Activated naive CD8-positive, alpha-beta T cell treated with anti-CD3 and anti-CD28 coated beads, Interleukin-2, amount 50 U/mL, for 24 hours (primary cell): ENCODE measurements around the gene ZMYM1.
"Not testable (repeated sequence)": the region's sequence is repeated elsewhere in the genome, so short reads cannot be mapped to it uniquely, and the experiment has no call there.

Experiments used
- ATAC-seq: fragments of 150-1000 bp; cut with Tn5 transposase; one replicate; pipeline ENCODE4 v1.10.0; 2021
- DNase-seq: peaks from one replicate; pipeline ENCODE4 v3.0.0; 2021
- H3K27ac Mint-ChIP-seq: one replicate; pipeline ENCODE4 v1.8.0; 2021; ENCODE audit warnings: mild to moderate bottlenecking, mixed read lengths
- H3K27me3 Mint-ChIP-seq: one replicate; pipeline ENCODE4 v1.8.0; 2021; ENCODE audit warnings: mixed read lengths
- H3K36me3 Mint-ChIP-seq: one replicate; pipeline ENCODE4 v1.8.0; 2021; ENCODE audit warnings: low read depth, mixed read lengths
- H3K4me1 Mint-ChIP-seq: one replicate; pipeline ENCODE4 v1.8.0; 2021; ENCODE audit warnings: mixed read lengths
- H3K4me3 Mint-ChIP-seq: one replicate; pipeline ENCODE4 v1.8.0; 2021; ENCODE audit warnings: mild to moderate bottlenecking, moderate library complexity, mixed read lengths
- H3K9me3 Mint-ChIP-seq: one replicate; pipeline ENCODE4 v1.8.0; 2021; ENCODE audit warnings: mixed read lengths

Gene ZMYM1

DNA sequence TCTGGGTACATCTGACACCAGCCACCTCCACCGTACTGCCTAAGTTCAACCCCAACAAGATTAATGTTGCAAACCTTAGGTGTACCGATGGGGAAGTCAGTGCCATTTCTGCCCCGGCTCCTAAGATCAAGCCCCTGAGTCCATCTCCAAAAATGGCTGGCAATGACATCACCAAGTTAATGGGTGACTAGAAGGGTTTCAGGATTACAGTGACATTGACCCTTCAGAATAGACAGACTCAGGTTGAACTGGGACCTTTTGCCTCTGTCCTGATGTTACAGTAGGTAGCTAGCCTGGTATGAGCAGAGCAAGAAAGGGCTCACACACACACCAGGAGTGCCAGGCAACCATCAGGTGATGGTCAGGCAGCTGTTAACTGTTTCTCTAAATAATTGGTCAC, 25.8 kb upstream of the ZMYM1 start:
- no peak overlapping the region for H3K27ac Mint-ChIP-seq
- no peaks in the 10 kb centered on the region for H3K36me3 Mint-ChIP-seq
- DNase-seq (no peak), ATAC-seq (no peak)
- H3K4me1 Mint-ChIP-seq: no peaks in the 10 kb centered on the region
- no peaks in the 10 kb centered on the region for H3K9me3 Mint-ChIP-seq
- H3K27me3 Mint-ChIP-seq: peaks cover 14% of the 10 kb centered on the region
- H3K4me3 Mint-ChIP-seq: no peak overlapping the region

DNA sequence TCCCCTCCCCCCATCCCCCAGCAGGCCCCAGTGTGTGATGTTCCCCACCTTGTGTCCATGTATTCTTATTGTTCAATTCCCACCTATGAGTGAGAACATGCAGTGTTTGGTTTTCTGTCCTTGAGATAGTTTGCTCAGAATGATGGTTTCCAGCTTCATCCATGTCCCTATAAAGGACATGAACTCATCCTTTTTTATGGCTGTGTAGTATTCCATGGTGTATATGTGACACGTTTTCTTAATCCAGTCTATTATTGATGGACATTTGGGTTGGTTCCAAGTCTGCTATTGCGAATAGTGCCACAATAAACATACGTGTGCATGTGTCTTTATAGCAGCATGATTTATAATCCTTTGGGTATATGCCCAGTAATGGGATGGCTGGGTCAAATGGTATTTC, 24.9 kb upstream of the ZMYM1 start:
- not testable (repeated sequence) for H3K36me3 Mint-ChIP-seq, ATAC-seq, H3K4me1 Mint-ChIP-seq, DNase-seq, H3K27ac Mint-ChIP-seq, H3K9me3 Mint-ChIP-seq, H3K4me3 Mint-ChIP-seq
- H3K27me3 Mint-ChIP-seq: peaks cover 16% of the 10 kb centered on the region

DNA sequence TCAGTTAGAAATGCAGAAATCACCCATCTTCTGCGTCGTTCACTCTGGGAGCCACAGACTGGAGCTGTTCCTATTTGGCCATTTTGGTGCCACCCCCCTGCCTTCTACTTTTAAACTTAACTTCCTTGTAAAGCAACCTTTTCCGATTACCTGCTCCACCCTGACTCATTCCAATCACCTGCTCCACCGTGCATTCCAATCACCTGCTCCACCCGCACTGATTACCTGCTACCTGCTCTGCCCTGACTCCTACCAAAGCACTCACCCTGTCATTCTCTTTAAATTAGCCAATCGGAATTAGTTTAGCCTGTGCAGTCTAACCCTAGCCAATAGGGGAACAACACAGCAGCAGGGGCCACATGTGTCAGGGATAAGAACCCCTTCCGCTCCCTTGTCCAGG, 20.9 kb upstream of the ZMYM1 start:
- H3K36me3 Mint-ChIP-seq, ATAC-seq, H3K4me1 Mint-ChIP-seq, H3K9me3 Mint-ChIP-seq, H3K27ac Mint-ChIP-seq, DNase-seq, H3K4me3 Mint-ChIP-seq: not testable (repeated sequence)
- peaks cover 10% of the 10 kb centered on the region for H3K27me3 Mint-ChIP-seq

DNA sequence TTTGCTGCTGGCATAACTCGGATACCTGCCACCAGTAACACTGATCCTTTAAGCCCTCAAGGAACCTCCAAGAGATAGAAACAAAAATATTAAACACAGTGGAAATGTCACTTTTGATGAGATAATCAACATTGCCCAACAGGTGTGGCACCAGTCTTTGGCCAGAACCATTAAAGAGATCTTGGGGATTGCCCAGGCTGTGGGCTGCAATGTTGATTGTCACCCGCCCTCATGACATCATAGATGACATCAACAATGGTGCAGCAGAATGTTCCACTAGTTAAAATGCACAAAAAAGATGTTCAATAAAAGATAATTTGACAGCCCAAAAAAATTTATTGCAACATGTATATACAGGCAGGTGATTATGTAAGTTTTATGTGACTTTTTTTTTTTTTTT, 20.2 kb upstream of the ZMYM1 start:
- Mint-ChIP-seq H3K36me3 (no peaks in the 10 kb centered on the region), H3K4me3 (no peak overlapping the region), H3K27ac (no peak overlapping the region), H3K27me3 (peaks cover 10% of the 10 kb centered on the region), H3K9me3 (no peaks in the 10 kb centered on the region), H3K4me1 (no peaks in the 10 kb centered on the region)
- ATAC-seq (no peak), DNase-seq (no peak)

DNA sequence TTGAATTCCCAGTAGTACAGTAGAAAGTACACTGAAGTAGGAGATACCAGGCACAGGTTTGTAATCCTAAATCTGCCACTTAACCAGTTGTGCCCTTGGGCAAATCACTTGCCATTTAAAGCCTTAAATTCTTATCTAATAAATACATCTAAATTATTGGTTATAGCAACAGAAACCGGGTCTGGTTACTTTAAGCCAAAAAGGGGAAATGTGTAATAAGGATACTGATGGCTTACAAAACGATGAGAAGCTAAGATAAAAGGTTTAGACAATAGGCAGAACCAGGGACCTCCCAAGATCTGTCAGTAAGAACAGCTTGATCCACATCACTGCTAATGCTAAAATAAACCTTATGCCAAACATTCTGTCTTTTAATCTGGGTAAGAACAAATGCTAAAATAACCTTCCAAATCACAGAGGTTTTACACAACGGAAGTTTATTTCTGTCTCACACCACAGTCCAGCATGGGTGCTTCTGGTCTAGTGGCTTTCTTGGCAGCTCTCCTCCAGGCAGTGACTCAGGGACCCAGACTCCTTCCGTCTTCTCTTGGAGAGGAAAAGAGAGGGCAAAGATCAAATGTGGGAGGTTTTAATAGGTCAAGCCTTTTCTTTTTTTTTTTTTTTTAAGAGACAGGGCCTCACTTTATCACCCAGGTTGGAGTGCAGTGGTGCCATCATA, 16.5 kb upstream of the ZMYM1 start:
- Mint-ChIP-seq H3K9me3 (no peaks in the 10 kb centered on the region), H3K36me3 (no peaks in the 10 kb centered on the region), H3K27ac (no peak overlapping the region), H3K27me3 (peaks cover 6% of the 10 kb centered on the region), H3K4me3 (no peak overlapping the region), H3K4me1 (no peaks in the 10 kb centered on the region)
- DNase-seq: no peak
- ATAC-seq: no peak

DNA sequence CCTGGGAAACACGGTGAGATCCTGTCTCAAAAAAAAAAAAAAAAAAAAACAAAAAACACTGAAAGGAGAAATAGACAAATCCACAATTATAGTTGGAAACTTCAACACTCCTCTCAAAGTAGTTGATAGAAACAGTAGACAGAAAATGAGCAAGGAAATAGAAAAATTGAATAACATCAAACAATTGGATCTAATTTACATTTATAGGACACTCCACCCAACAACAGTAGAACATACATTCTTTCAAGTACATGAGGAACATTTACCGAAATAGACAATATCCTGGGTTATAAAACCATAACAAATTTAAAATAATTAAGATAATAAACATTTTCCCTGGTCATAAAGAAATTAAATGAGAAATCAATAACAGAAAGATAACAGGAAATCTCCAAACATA, 14.9 kb upstream of the ZMYM1 start:
- H3K27ac Mint-ChIP-seq: no peak overlapping the region
- H3K4me1 Mint-ChIP-seq: no peaks in the 10 kb centered on the region
- no peaks in the 10 kb centered on the region for H3K9me3 Mint-ChIP-seq
- ATAC-seq (no peak), DNase-seq (no peak)
- no peaks in the 10 kb centered on the region for H3K36me3 Mint-ChIP-seq
- peaks cover 2% of the 10 kb centered on the region for H3K27me3 Mint-ChIP-seq
- H3K4me3 Mint-ChIP-seq: no peak overlapping the region

DNA sequence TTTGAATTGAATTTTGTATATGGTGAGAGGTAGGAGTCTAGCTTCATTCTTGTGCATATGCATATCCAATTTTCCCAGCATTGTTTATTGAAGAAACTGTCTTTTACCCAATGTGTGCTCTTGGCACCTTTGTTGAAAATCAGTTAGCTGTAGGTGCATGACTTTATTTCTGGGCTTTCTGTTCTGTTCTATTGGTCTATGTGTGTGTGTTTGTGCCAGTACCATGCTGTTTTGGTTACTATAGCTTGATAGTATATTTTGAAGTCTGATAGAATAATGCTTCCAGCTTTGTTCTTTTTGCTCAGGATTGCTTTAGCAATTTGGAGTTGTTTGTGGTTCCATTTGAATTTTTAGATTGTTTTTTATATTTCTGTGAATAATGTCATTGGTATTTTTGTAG, 9.4 kb upstream of the ZMYM1 start:
- Mint-ChIP-seq H3K9me3 (no peaks in the 10 kb centered on the region), H3K4me3 (no peak overlapping the region), H3K27me3 (peaks cover 5% of the 10 kb centered on the region), H3K27ac (no peak overlapping the region), H3K4me1 (no peaks in the 10 kb centered on the region), H3K36me3 (no peaks in the 10 kb centered on the region)
- DNase-seq: no peak
- no peak for ATAC-seq

DNA sequence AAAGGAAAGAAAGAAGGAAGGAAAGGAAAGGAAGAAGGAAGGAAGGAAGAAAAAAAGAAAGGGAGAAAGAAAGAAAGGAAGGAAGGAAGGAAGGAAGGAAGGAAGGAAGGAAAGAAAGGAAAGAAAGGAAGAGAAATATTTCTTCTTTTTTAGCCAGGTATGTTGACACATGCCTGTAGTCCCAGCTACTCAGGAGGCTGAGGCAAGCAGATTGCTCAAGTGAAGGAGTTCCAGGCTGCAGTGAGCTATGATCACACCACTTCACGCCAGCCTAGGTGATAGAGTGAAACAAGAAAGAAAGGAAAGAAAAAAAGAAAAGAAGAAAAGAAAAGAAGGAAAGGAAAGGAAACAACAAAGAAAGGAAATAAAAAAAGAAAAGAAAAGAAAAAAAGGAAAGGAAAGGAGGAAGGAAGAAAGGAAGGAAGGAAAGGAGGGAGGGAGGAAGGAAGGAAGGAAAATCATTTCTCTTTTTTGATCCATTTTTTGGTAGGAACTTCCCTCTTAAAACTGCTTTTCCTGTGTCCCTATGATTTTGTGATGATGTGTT, 5.8 kb upstream of the ZMYM1 start:
- H3K27ac Mint-ChIP-seq: no peak overlapping the region
- H3K36me3 Mint-ChIP-seq: no peaks in the 10 kb centered on the region
- no peak for DNase-seq
- H3K4me1 Mint-ChIP-seq: peaks cover 3% of the 10 kb centered on the region
- H3K27me3 Mint-ChIP-seq: peaks cover 4% of the 10 kb centered on the region
- H3K9me3 Mint-ChIP-seq: no peaks in the 10 kb centered on the region
- no peak for ATAC-seq
- no peak overlapping the region for H3K4me3 Mint-ChIP-seq

DNA sequence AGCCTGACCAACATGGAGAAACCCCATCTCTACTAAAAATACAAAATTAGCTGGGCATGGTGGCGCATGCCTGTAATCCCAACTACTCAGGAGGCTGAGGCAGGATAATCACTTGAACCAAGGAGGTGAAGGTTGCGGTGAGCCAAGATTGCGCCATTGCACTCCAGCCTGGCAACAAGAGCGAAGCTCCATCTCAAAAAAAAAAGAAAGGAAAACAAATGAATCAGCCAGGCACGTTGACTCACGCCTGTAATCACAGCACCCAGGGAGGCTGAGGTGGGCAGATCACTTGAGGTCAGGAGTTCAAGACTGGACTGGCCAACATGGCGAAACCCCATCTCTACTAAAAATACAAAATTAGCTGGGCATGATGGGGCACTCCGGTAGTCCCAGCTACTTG, 2.8 kb upstream of the ZMYM1 start:
- DNase-seq, ATAC-seq, H3K27ac Mint-ChIP-seq, H3K27me3 Mint-ChIP-seq, H3K9me3 Mint-ChIP-seq, H3K36me3 Mint-ChIP-seq, H3K4me3 Mint-ChIP-seq: not testable (repeated sequence)
- H3K4me1 Mint-ChIP-seq: peaks cover 26% of the 10 kb centered on the region

DNA sequence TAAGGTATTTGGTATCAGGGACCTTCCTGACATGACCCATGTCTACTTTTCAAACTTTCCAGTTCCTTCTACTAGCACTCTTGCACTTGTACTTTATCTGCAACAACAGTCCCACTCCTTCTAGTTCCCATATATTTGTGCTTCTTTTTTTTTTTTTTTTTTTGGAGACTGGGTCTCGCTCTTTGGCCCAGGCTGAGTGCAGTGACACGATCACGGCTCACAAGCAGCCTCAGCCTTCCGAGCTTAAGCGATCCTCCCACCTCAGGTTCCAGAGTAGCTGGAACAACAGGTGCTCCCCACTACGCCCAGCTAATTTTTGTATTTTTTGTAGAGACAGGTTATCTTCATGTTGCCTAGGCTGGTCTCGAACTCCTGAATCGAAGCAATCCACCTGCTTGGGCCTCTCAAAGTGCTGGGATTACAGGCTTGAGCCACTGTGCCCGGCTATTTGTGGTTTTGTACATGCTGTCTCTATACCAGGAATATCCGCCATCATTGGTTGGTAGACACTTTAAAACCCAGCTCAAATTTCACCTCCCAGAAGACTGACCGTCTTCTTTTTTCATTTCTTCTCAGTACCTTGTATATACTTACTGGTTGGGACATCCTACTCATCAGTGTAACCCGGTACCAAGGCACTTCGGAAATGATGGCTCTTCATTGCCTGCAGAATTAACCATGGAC, 1.1 kb downstream of the ZMYM1 start:
- Mint-ChIP-seq H3K4me3 (peak overlapping the region; percentile 93), H3K4me1 (peaks cover 33% of the 10 kb centered on the region), H3K36me3 (no peaks in the 10 kb centered on the region), H3K27ac (peak overlapping the region; percentile 97), H3K27me3 (no peaks in the 10 kb centered on the region), H3K9me3 (no peaks in the 10 kb centered on the region)
- DNase-seq (no peak), ATAC-seq (no peak)

DNA sequence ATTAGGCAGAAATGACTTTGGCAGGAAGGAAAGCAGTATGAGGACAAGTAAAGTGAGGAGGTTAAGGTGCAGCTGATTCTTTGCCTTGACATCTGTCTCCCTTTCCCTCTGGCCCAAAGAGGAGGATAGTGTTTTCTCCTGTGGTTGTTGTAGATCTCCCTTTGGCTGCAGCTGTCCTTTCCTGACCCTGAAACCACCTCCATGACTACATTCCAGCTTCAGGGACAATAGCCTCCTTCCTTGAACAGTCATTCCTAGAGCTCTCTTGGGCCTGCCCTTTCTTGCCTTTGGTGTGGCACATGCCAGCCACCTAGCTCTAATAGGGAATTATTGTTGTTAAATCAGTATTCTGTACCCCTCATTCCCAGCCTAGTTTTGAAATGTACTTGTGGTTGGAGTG, 6.2 kb downstream of the ZMYM1 start:
- ATAC-seq (no peak), DNase-seq (no peak)
- peaks cover 24% of the 10 kb centered on the region for H3K4me1 Mint-ChIP-seq
- H3K27me3 Mint-ChIP-seq: no peaks in the 10 kb centered on the region
- no peaks in the 10 kb centered on the region for H3K36me3 Mint-ChIP-seq
- H3K4me3 Mint-ChIP-seq: no peak overlapping the region
- no peak overlapping the region for H3K27ac Mint-ChIP-seq
- no peaks in the 10 kb centered on the region for H3K9me3 Mint-ChIP-seq

DNA sequence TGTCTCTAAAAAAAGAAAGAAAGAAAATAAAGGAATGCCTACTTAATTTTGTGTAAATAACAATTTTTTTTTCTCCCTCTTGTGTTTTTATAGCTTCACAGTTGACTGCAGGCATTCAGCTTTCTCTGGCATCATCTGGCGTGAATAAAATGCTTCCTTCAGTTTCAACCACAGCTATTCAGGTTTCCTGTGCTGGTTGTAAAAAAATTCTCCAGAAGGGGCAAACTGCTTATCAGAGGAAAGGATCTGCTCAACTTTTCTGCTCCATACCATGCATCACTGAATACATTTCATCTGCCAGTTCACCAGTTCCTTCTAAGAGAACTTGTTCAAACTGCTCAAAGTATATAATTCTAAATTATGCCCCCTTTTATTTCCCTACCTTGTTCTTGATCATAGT, 18.0 kb downstream of the ZMYM1 start:
- H3K27me3 Mint-ChIP-seq: no peaks in the 10 kb centered on the region
- H3K4me1 Mint-ChIP-seq: peaks cover 3% of the 10 kb centered on the region
- H3K27ac Mint-ChIP-seq: no peak overlapping the region
- DNase-seq: no peak
- no peak for ATAC-seq
- H3K9me3 Mint-ChIP-seq: no peaks in the 10 kb centered on the region
- peaks cover 10% of the 10 kb centered on the region for H3K36me3 Mint-ChIP-seq
- H3K4me3 Mint-ChIP-seq: no peak overlapping the region

DNA sequence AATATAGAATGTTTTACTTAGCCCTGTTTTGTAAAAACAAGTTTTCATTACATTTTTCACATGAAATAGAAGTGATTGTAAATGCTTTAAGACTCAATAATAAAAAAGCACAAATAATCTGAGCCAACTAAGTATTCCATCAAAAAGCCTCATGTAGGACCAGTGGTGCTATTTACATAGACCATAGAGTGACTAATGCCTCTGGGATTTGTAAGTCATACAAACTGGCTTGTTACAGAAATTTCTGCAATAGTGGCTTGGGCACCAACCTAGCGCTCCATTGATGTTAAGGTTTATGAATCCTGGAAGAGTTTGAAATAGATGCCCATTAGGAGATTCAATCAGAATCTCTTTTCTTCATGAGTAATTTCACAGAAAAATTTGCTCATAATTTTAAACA, 31.9 kb downstream of the ZMYM1 start:
- H3K27ac Mint-ChIP-seq: no peak overlapping the region
- DNase-seq (no peak), ATAC-seq (no peak)
- peaks cover 5% of the 10 kb centered on the region for H3K36me3 Mint-ChIP-seq
- no peaks in the 10 kb centered on the region for H3K27me3 Mint-ChIP-seq
- peaks cover 8% of the 10 kb centered on the region for H3K4me1 Mint-ChIP-seq
- no peak overlapping the region for H3K4me3 Mint-ChIP-seq
- no peaks in the 10 kb centered on the region for H3K9me3 Mint-ChIP-seq

DNA sequence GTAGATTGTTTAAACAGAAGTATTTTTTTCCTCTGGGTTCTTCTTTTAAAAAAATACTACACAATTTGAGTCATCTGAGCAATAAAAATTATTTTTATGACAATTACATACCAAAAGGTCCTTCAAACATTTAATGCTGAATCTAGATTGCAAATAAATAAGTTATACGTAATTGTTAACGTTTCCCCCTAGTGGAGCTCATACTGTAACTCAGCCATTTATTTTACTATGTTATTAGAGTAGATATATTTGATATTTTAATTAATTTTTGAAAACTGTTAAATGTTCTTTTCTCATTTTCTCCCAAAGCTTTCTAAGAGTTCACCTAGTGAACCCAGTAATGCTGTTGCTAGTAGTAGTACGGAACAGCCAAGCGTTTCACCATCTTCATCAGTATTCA, 33.5 kb downstream of the ZMYM1 start:
- Mint-ChIP-seq H3K9me3 (no peaks in the 10 kb centered on the region), H3K36me3 (peaks cover 5% of the 10 kb centered on the region), H3K27ac (no peak overlapping the region), H3K4me3 (no peak overlapping the region), H3K4me1 (peaks cover 8% of the 10 kb centered on the region), H3K27me3 (no peaks in the 10 kb centered on the region)
- no peak for ATAC-seq
- DNase-seq: no peak
